ENCODE measurements around the gene RSPH1. TPM values are rescaled to one million over a fixed set of nuclear protein-coding genes. Genes with fewer than 3 reads are reported as not detected.

Gene RSPH1
- total RNA-seq, 4 donors from 2014 or later, result 0.80 to 10.0 (median 8.0) TPM

- Histone ChIP-seq H3K9me3 (no peaks in the 10 kb centered on the region), H3K27ac (no peak overlapping the region), H3K27me3 (peaks cover 9% of the 10 kb centered on the region), H3K4me1 (peaks cover 0 to 4% (median 0%) of the 10 kb centered on the region in 4 donors), H3K36me3 (no peaks in the 10 kb centered on the region), H3K4me3 (no peak overlapping the region)
- in situ Hi-C loops (cut with MboI; ENCODE audit: low pct_ligation_motif_present in 1 of 4, low pct_unique_long_range_greater_than_20kb in 1 of 4, low sequenced_read_pairs in 3 of 4) (no loop called here), intact Hi-C loops (cut with DNase I; ENCODE audit: low total_unique reads) (no loop called here)
- TF ChIP-seq POLR2AphosphoS5 (IDR thresholded peaks at IDR 0.05), result no peak
- TF ChIP-seq CTCF (IDR thresholded peaks at IDR 0.05), result no peak
- TF ChIP-seq POLR2A (IDR thresholded peaks at IDR 0.05), result no peak
- DNase-seq, result peak; percentile 46
- 78% methylated on average over 10 of the region's 10 CpGs; no CpG with 5 or more reads in 1 of the 2 donors for WGBS, 2 donors (ENCODE audit: low coverage in 1 of 2)
These were observed 69.0 kb downstream of the RSPH1 start for GRCh38 chr21:42426876-42427480.

GRCh38 chr21:42426424-42426823 is 69.6 kb downstream of the RSPH1 start:
- in situ Hi-C loops (cut with MboI; ENCODE audit: low pct_ligation_motif_present in 1 of 4, low pct_unique_long_range_greater_than_20kb in 1 of 4, low sequenced_read_pairs in 3 of 4), result no loop called here
- Histone ChIP-seq H3K27ac (no peak overlapping the region), H3K4me3 (no peak overlapping the region), H3K9me3 (no peaks in the 10 kb centered on the region), H3K27me3 (peaks cover 9% of the 10 kb centered on the region), H3K36me3 (no peaks in the 10 kb centered on the region), H3K4me1 (peaks cover 0 to 4% (median 0%) of the 10 kb centered on the region in 4 donors)
- DNase-seq, result no peak
- TF ChIP-seq POLR2AphosphoS5 (IDR thresholded peaks at IDR 0.05), result no peak
- no peak for TF ChIP-seq POLR2A (IDR thresholded peaks at IDR 0.05)
- no peak for TF ChIP-seq CTCF (IDR thresholded peaks at IDR 0.05)
- no peak for TF ChIP-seq EP300 (IDR thresholded peaks at IDR 0.05; ENCODE audit: low read depth)
- intact Hi-C loops (cut with DNase I; ENCODE audit: low total_unique reads), result no loop called here
- WGBS, 2 donors (ENCODE audit: low coverage in 1 of 2), result 79 to 86% methylated on average over 4 to 7 of the region's 7 CpGs

- Histone ChIP-seq H3K9me3 (no peaks in the 10 kb centered on the region), H3K4me3 (no peak overlapping the region), H3K36me3 (no peaks in the 10 kb centered on the region), H3K27ac (no peak overlapping the region), H3K4me1 (peaks cover 0 to 7% (median 0%) of the 10 kb centered on the region in 4 donors), H3K27me3 (peaks cover 9% of the 10 kb centered on the region)
- no peak for DNase-seq
- intact Hi-C loops (cut with DNase I; ENCODE audit: low total_unique reads), result no loop called here
- 67 to 71% methylated on average over 3 to 4 of the region's 4 CpGs for WGBS, 2 donors (ENCODE audit: low coverage in 1 of 2)
- TF ChIP-seq POLR2AphosphoS5 (IDR thresholded peaks at IDR 0.05) (no peak), EP300 (IDR thresholded peaks at IDR 0.05; ENCODE audit: low read depth) (no peak), POLR2A (IDR thresholded peaks at IDR 0.05) (no peak), CTCF (IDR thresholded peaks at IDR 0.05) (no peak)
- in situ Hi-C loops (cut with MboI; ENCODE audit: low pct_ligation_motif_present in 1 of 4, low pct_unique_long_range_greater_than_20kb in 1 of 4, low sequenced_read_pairs in 3 of 4), result no loop called here
These were observed 70.4 kb downstream of the RSPH1 start for GRCh38 chr21:42425591-42425990.

GRCh38 chr21:42424914-42425541 is 71.0 kb downstream of the RSPH1 start:
- no peak overlapping the region for H3K4me3 ChIP-seq
- TF ChIP-seq EP300 (IDR thresholded peaks at IDR 0.05; ENCODE audit: low read depth), result no peak
- no peak for TF ChIP-seq CTCF (IDR thresholded peaks at IDR 0.05)
- TF ChIP-seq POLR2AphosphoS5 (IDR thresholded peaks at IDR 0.05), result no peak
- no peak for TF ChIP-seq POLR2A (IDR thresholded peaks at IDR 0.05)
- intact Hi-C loops (cut with DNase I; ENCODE audit: low total_unique reads) (no loop called here), in situ Hi-C loops (cut with MboI; ENCODE audit: low pct_ligation_motif_present in 1 of 4, low pct_unique_long_range_greater_than_20kb in 1 of 4, low sequenced_read_pairs in 3 of 4) (no loop called here)
- H3K4me1 ChIP-seq, result peaks cover 0 to 7% (median 0%) of the 10 kb centered on the region in 4 donors
- H3K36me3 ChIP-seq, result no peaks in the 10 kb centered on the region
- WGBS, 2 donors (ENCODE audit: low coverage in 1 of 2), result 59 to 69% methylated on average over 8 to 12 of the region's 12 CpGs
- H3K27ac ChIP-seq, result peak overlapping the region in 1 of 4 donors; percentile 30
- H3K9me3 ChIP-seq, result no peaks in the 10 kb centered on the region
- H3K27me3 ChIP-seq, result peaks cover 9% of the 10 kb centered on the region
- DNase-seq, result peak; percentile 39

Measured in transverse colon (tissue), 4 donors.